ENCODE measurements around the gene PSORS1C1. TPM values are rescaled to one million over a fixed set of nuclear protein-coding genes. Genes with fewer than 3 reads are reported as not detected.
A peak's percentile ranks its signal among the peaks of the same experiment; 100 is the strongest.
"Not testable (repeated sequence)": the region's sequence is repeated elsewhere in the genome, so short reads cannot be mapped to it uniquely, and the experiment has no call there.

PSORS1C1 gene
- 2.7 TPM for polyA plus RNA-seq (2013, experiment 1 of 2; ENCODE audit: insufficient read length)
- 4.4 TPM for polyA plus RNA-seq (2013, experiment 2 of 2; ENCODE audit: insufficient read length)

- DNase-seq: peak; percentile 98
Measured at GRCh38 chr6:31114541-31114878, at the start of gene PSORS1C1. Gene PSORS1C1 (plus strand): TSS chr6:31114800. CDS start chr6:31129633, 14,833 bp downstream.

- peak; percentile 38 for DNase-seq
Measured at GRCh38 chr6:31065556-31065955, 49.0 kb upstream of the PSORS1C1 start.

- not testable (repeated sequence) for DNase-seq
Measured at GRCh38 chr6:31067028-31067427, 47.6 kb upstream of the PSORS1C1 start.

- DNase-seq: not testable (repeated sequence)
Measured at GRCh38 chr6:31067891-31068668, 46.5 kb upstream of the PSORS1C1 start.

- peak; percentile 81 for DNase-seq
Measured at GRCh38 chr6:31068669-31069340, 45.8 kb upstream of the PSORS1C1 start.

- peak; percentile 73 for DNase-seq
Measured at GRCh38 chr6:31070711-31071197, 43.8 kb upstream of the PSORS1C1 start.

GRCh38 chr6:31074401-31074800 lies 40.2 kb upstream of the PSORS1C1 start:
- DNase-seq: no peak

- DNase-seq: peak; percentile 51
Measured at GRCh38 chr6:31075528-31075927, 39.1 kb upstream of the PSORS1C1 start.

- DNase-seq: no peak
Measured at GRCh38 chr6:31076611-31077010, 38.0 kb upstream of the PSORS1C1 start.

GRCh38 chr6:31079656-31080261 lies 34.8 kb upstream of the PSORS1C1 start:
- DNase-seq: peak; percentile 67

GRCh38 chr6:31081872-31082271 lies 32.7 kb upstream of the PSORS1C1 start:
- no peak for DNase-seq

GRCh38 chr6:31083742-31084354 lies 30.8 kb upstream of the PSORS1C1 start:
- peak; percentile 90 for DNase-seq

- DNase-seq: peak; percentile 73
Measured at GRCh38 chr6:31086788-31087440, 27.7 kb upstream of the PSORS1C1 start.

- peak; percentile 87 for DNase-seq
Measured at GRCh38 chr6:31087494-31088089, 27.0 kb upstream of the PSORS1C1 start.

- DNase-seq: no peak
Measured at GRCh38 chr6:31090275-31090972, 24.2 kb upstream of the PSORS1C1 start.

GRCh38 chr6:31090973-31091364 lies 23.6 kb upstream of the PSORS1C1 start:
- DNase-seq: no peak

- DNase-seq: no peak
Measured at GRCh38 chr6:31091680-31092079, 22.9 kb upstream of the PSORS1C1 start.

GRCh38 chr6:31092238-31092637 lies 22.4 kb upstream of the PSORS1C1 start:
- DNase-seq: no peak

- DNase-seq: no peak
Measured at GRCh38 chr6:31092769-31093505, 21.7 kb upstream of the PSORS1C1 start.

GRCh38 chr6:31094389-31094881 lies 20.2 kb upstream of the PSORS1C1 start:
- DNase-seq: no peak

Data from fibroblast of skin of scalp (primary cell).